Measurements from ENCODE around the gene TAAR8. TPM values are rescaled to one million over a fixed set of nuclear protein-coding genes. Genes with fewer than 3 reads are reported as not detected.
"Not testable (repeated sequence)": the region's sequence is repeated elsewhere in the genome, so short reads cannot be mapped to it uniquely, and the experiment has no call there.

Gene TAAR8
- total and polyA plus RNA-seq, 2 experiments from 2014 or later: not detected

- no peak for ATAC-seq
Observed at GRCh38 chr6:132527791-132528190, 24.7 kb upstream of the TAAR8 start.

GRCh38 chr6:132530293-132530974 lies 22.0 kb upstream of the TAAR8 start:
- Histone ChIP-seq H2AFZ (peak overlapping the region; percentile 49; the same call in 1 of the 2 replicates), H3K79me2 (replicated peaks; ENCODE audit: insufficient read depth) (no peaks in the 10 kb centered on the region)

More at GRCh38 chr6:132527791-132528190, 24.7 kb upstream of the TAAR8 start:
- Histone ChIP-seq H3K4me1 (ENCODE audit: insufficient read depth) (no peaks in the 10 kb centered on the region), H3K4me3 (no peak overlapping the region), H3K4me2 (no peak overlapping the region), H3K9me2 (ENCODE audit: insufficient read depth) (no peaks in the 10 kb centered on the region), H3K79me2 (replicated peaks; ENCODE audit: insufficient read depth) (no peaks in the 10 kb centered on the region), H3F3A (replicated peaks; ENCODE audit: low read depth) (no peaks in the 10 kb centered on the region), H3K36me3 (ENCODE audit: insufficient read depth) (no peaks in the 10 kb centered on the region), H4K20me1 (replicated peaks; ENCODE audit: insufficient read depth) (no peaks in the 10 kb centered on the region), H2AFZ (no peak overlapping the region), H3K27ac (ENCODE audit: low read depth) (no peak overlapping the region), H3K27me3 (ENCODE audit: insufficient read depth) (no peaks in the 10 kb centered on the region)
- Mint-ChIP-seq H3K9me3 (peaks cover 3% of the 10 kb centered on the region; the same call in 1 of the 3 replicates), H3K4me1 (peaks cover 3% of the 10 kb centered on the region; the same call in 1 of the 3 replicates), H3K27ac (no peak overlapping the region; the same call in 1 of the 2 replicates), H3K27me3 (ENCODE audit: insufficient read depth, low read depth, poor library complexity) (no peaks in the 10 kb centered on the region), H3K4me3 (no peak overlapping the region), H3K36me3 (ENCODE audit: low read depth) (no peaks in the 10 kb centered on the region; the same call in 2 of the 3 replicates)
- no peak for DNase-seq (ENCODE audit: low spot score)
- no peak for TF ChIP-seq EZH2 (IDR thresholded peaks at IDR 0.05; ENCODE audit: low read depth, unreplicated experiment)
- TF ChIP-seq NANOG (IDR thresholded peaks at IDR 0.05; ENCODE audit: borderline replicate concordance): no peak
- TF ChIP-seq ETS1 (IDR thresholded peaks at IDR 0.05): no peak
- no peak for TF ChIP-seq REST (IDR thresholded peaks at IDR 0.05; ENCODE audit: unreplicated experiment)

GRCh38 chr6:132534546-132534945 lies 17.9 kb upstream of the TAAR8 start:
- not testable (repeated sequence) for H3K4me3 Mint-ChIP-seq, ATAC-seq, H3K27ac Mint-ChIP-seq

More at GRCh38 chr6:132530293-132530974, 22.0 kb upstream of the TAAR8 start:
- Histone ChIP-seq H3K4me2 (no peak overlapping the region), H3K9me2 (ENCODE audit: insufficient read depth) (no peaks in the 10 kb centered on the region), H3K27me3 (ENCODE audit: insufficient read depth) (no peaks in the 10 kb centered on the region), H3K4me3 (no peak overlapping the region), H4K20me1 (replicated peaks; ENCODE audit: insufficient read depth) (no peaks in the 10 kb centered on the region), H3K4me1 (ENCODE audit: insufficient read depth) (no peaks in the 10 kb centered on the region), H3K36me3 (ENCODE audit: insufficient read depth) (no peaks in the 10 kb centered on the region), H3K27ac (ENCODE audit: low read depth) (no peak overlapping the region), H3F3A (replicated peaks; ENCODE audit: low read depth) (no peaks in the 10 kb centered on the region)
- peak; percentile 82 for DNase-seq (ENCODE audit: low spot score)
- peak; percentile 84 for ATAC-seq
- no peaks in the 10 kb centered on the region for H3K27me3 Mint-ChIP-seq (ENCODE audit: insufficient read depth, low read depth, poor library complexity)
- peak overlapping the region; percentile 62; the same call in 2 of the 3 replicates for H3K4me3 Mint-ChIP-seq
- peaks cover 15% of the 10 kb centered on the region for H3K9me3 Mint-ChIP-seq
- peak overlapping the region; percentile 93 for H3K27ac Mint-ChIP-seq
- TF ChIP-seq POLR2AphosphoS5 (IDR thresholded peaks at IDR 0.05; ENCODE audit: low read depth) (no peak), ZNF114 (CRISPR knock-in tag; IDR thresholded peaks at IDR 0.05) (no peak), CREB1 (CRISPR knock-in tag; IDR thresholded peaks at IDR 0.05; ENCODE audit: low read depth) (no peak), STAT1 (IDR thresholded peaks at IDR 0.05; ENCODE audit: unreplicated experiment) (no peak), CTCF (conservative IDR thresholded peaks at IDR 0.05; ENCODE audit: low read depth in 2 of 2) (peak; percentile 81 to 84)
- peaks cover 3% of the 10 kb centered on the region; the same call in 1 of the 3 replicates for H3K4me1 Mint-ChIP-seq
- peaks cover 7% of the 10 kb centered on the region; the same call in 2 of the 3 replicates for H3K36me3 Mint-ChIP-seq (ENCODE audit: low read depth)

More at GRCh38 chr6:132534546-132534945, 17.9 kb upstream of the TAAR8 start:
- not testable (repeated sequence) for H3K27me3 Mint-ChIP-seq (ENCODE audit: insufficient read depth, low read depth, poor library complexity); DNase-seq (ENCODE audit: low spot score); H3K36me3 ChIP-seq (ENCODE audit: insufficient read depth); H3K27ac ChIP-seq (ENCODE audit: low read depth); H3K36me3 Mint-ChIP-seq (ENCODE audit: low read depth); H3F3A ChIP-seq (replicated peaks; ENCODE audit: low read depth); H3K9me2 ChIP-seq (ENCODE audit: insufficient read depth); H3K27me3 ChIP-seq (ENCODE audit: insufficient read depth); H3K4me1 Mint-ChIP-seq; H3K4me3 ChIP-seq; H3K79me2 ChIP-seq (replicated peaks; ENCODE audit: insufficient read depth); H4K20me1 ChIP-seq (replicated peaks; ENCODE audit: insufficient read depth); H2AFZ ChIP-seq; H3K4me1 ChIP-seq (ENCODE audit: insufficient read depth); H3K4me2 ChIP-seq
- H3K9me3 Mint-ChIP-seq: peaks cover 16% of the 10 kb centered on the region
